Measurements from ENCODE around the gene SEMA3F.

- TF ChIP-seq CTCF (IDR thresholded peaks at IDR 0.05; ENCODE audit: poor library complexity), result no peak
- TF ChIP-seq EZH2phosphoT487 (IDR thresholded peaks at IDR 0.05; ENCODE audit: low read depth, severe bottlenecking, unreplicated experiment), result no peak
- TF ChIP-seq EZH2 (IDR thresholded peaks at IDR 0.05; ENCODE audit: borderline replicate concordance), result no peak
Observed at GRCh38 chr3:50221051-50221410, 65.9 kb downstream of the SEMA3F start.
